IMR-90 (cell line): ENCODE measurements around the gene LBHD2. TPM values are rescaled to one million over a fixed set of nuclear protein-coding genes. Genes with fewer than 3 reads are reported as not detected.

Experiments
- ATAC-seq: fragments of 200-7000 bp; cut with Tn5 transposase; 2 replicates; pipeline ENCODE4 v1.9.1; 2020; ENCODE audit warnings: low read depth, mild to moderate bottlenecking, moderate library complexity
- BruUV-seq: library from RNA; stranded (reverse); fragments of 400-500 nt; replicated peaks from 2 replicates; lab custom pipeline; 2021; lab: Mats Ljungman, UMichigan
- CTCF ChIA-PET: fragments of 300-600 bp; formaldehyde crosslinking; extraction: SDS; loops from one replicate; lab custom pipeline; 2021; ENCODE audit warnings: antibody characterized with exemption; lab: Yijun Ruan, JAX
- POLR2A ChIA-PET: fragments of 300-600 bp; sonication (Branson Sonifier 250); formaldehyde crosslinking; loops from one replicate; lab custom pipeline; 2022; ENCODE audit warnings: antibody characterized with exemption; ENCODE audit not compliant: unreplicated experiment; lab: Charles Lee
- DNase-seq: peaks from one replicate; pipeline ENCODE4 v3.0.0; 2013
- H2AFZ ChIP-seq: replicated peaks from 2 replicates; pipeline ENCODE3; 2013; ENCODE audit warnings: low read length, mild to moderate bottlenecking; ENCODE audit not compliant: poor library complexity
- H2AK5ac ChIP-seq: 2 replicates; pipeline ENCODE4 v1.6.1; 2013; ENCODE audit warnings: low read depth, low read length, inconsistent platforms
- H2AK9ac ChIP-seq: replicated peaks from 2 replicates; pipeline ENCODE3; 2013; ENCODE audit warnings: mild to moderate bottlenecking, low read depth, low read length, moderate library complexity; ENCODE audit not compliant: poor library complexity
- H2BK120ac ChIP-seq: 2 replicates; pipeline ENCODE4 v1.6.1; 2013; ENCODE audit warnings: low read depth, low read length, inconsistent platforms
- H2BK15ac ChIP-seq: 3 replicates; pipeline ENCODE4 v1.6.1; 2013; ENCODE audit warnings: low read depth, low read length, inconsistent platforms
- H2BK20ac ChIP-seq: 2 replicates; pipeline ENCODE4 v1.6.1; 2013; ENCODE audit warnings: low read depth, mild to moderate bottlenecking, inconsistent platforms, low read length, moderate library complexity
- H2BK5ac ChIP-seq: 2 replicates; pipeline ENCODE4 v1.6.1; 2013; ENCODE audit warnings: mild to moderate bottlenecking, low read depth, low read length, inconsistent platforms; ENCODE audit not compliant: poor library complexity, severe bottlenecking
- H3K14ac ChIP-seq: replicated peaks from 2 replicates; pipeline ENCODE4 v1.6.1; 2013; ENCODE audit warnings: low read depth, low read length, inconsistent platforms
- H3K18ac ChIP-seq: 2 replicates; pipeline ENCODE4 v1.6.1; 2013; ENCODE audit warnings: low read depth, low read length, control low read depth
- H3K23ac ChIP-seq: 2 replicates; pipeline ENCODE4 v1.6.1; 2013; ENCODE audit warnings: low read depth, low read length, inconsistent platforms
- H3K27ac ChIP-seq: 2 replicates; pipeline ENCODE4 v1.5.1; 2013; ENCODE audit warnings: mild to moderate bottlenecking, control low read depth, low read length; ENCODE audit not compliant: insufficient read depth
- H3K27me3 ChIP-seq: 2 replicates; pipeline ENCODE4 v1.6.1; 2013; ENCODE audit warnings: low read length; ENCODE audit not compliant: control insufficient read depth, insufficient read depth
- H3K36me3 ChIP-seq: 2 replicates; pipeline ENCODE4 v1.6.1; 2013; ENCODE audit warnings: low read length, mixed read lengths; ENCODE audit not compliant: control insufficient read depth, insufficient read depth
- H3K4ac ChIP-seq: 2 replicates; pipeline ENCODE4 v1.6.1; 2013; ENCODE audit warnings: low read depth, low read length, inconsistent platforms
- H3K4me1 ChIP-seq: 2 replicates; pipeline ENCODE4 v1.6.1; 2013; ENCODE audit warnings: low read length, mixed read lengths; ENCODE audit not compliant: control insufficient read depth, insufficient read depth
- H3K4me2 ChIP-seq: 2 replicates; pipeline ENCODE4 v1.6.1; 2013; ENCODE audit warnings: low read depth, mild to moderate bottlenecking, control low read depth, low read length, moderate library complexity
- H3K4me3 ChIP-seq: 2 replicates; pipeline ENCODE4 v1.5.1; 2013; ENCODE audit warnings: low read depth, mild to moderate bottlenecking, control low read depth, low read length, moderate library complexity; ENCODE audit not compliant: insufficient read depth
- H3K56ac ChIP-seq: 2 replicates; pipeline ENCODE4 v1.6.1; 2013; ENCODE audit warnings: low read length, inconsistent platforms; ENCODE audit not compliant: insufficient read depth; ENCODE audit errors: extremely low read depth
- H3K79me1 ChIP-seq, 2 experiments: 2 replicates each; pipeline ENCODE4 v1.6.1; 2013; ENCODE audit warnings: low read length in 2 of 2, inconsistent platforms in 1 of 2, low read depth in 1 of 2
- H3K9ac ChIP-seq: 2 replicates; pipeline ENCODE4 v1.6.1; 2013; ENCODE audit warnings: low read depth, low read length, control low read depth
- H3K9me1 ChIP-seq: 2 replicates; pipeline ENCODE4 v1.6.1; 2013; ENCODE audit warnings: low read length, inconsistent platforms; ENCODE audit not compliant: insufficient read depth
- H3K9me3 ChIP-seq: 2 replicates; pipeline ENCODE4 v1.6.1; 2013; ENCODE audit warnings: low read length; ENCODE audit not compliant: control insufficient read depth, insufficient read depth
- H4K20me1 ChIP-seq: 2 replicates; pipeline ENCODE4 v1.6.1; 2013; ENCODE audit warnings: low read length, inconsistent platforms; ENCODE audit not compliant: insufficient read depth
- H4K5ac ChIP-seq: 2 replicates; pipeline ENCODE4 v1.6.1; 2013; ENCODE audit warnings: mild to moderate bottlenecking, low read depth, low read length, control low read depth
- H4K8ac ChIP-seq, 2 experiments: 2 replicates each; pipeline ENCODE4 v1.6.1; 2013; ENCODE audit warnings: low read depth in 2 of 2, low read length in 2 of 2, control low read depth in 1 of 2, inconsistent platforms in 1 of 2
- H4K91ac ChIP-seq: 2 replicates; pipeline ENCODE4 v1.6.1; 2013; ENCODE audit warnings: low read depth, low read length, inconsistent platforms; ENCODE audit not compliant: insufficient read depth
- BHLHE40 ChIP-seq: fragments of 150-350 bp; IDR thresholded peaks from 2 replicates; pipeline ENCODE4 v1.6.1; 2016; ENCODE audit warnings: mild to moderate bottlenecking, low read depth, low read length
- ELK1 ChIP-seq: fragments of 150-350 bp; IDR thresholded peaks from 2 replicates; pipeline ENCODE4 v1.6.1; 2016; ENCODE audit warnings: low read depth, mild to moderate bottlenecking, low read length, moderate library complexity, borderline replicate concordance
- FOS ChIP-seq: fragments of 150-350 bp; IDR thresholded peaks from 2 replicates; pipeline ENCODE4 v1.6.1; 2016; ENCODE audit warnings: low read depth, low read length
- MAZ ChIP-seq: IDR thresholded peaks from 2 replicates; pipeline ENCODE4 v1.6.1; 2012; ENCODE audit warnings: low read depth, mild to moderate bottlenecking, low read length, improper control_type of control experiment, moderate library complexity, borderline replicate concordance
- NFE2L2 ChIP-seq: fragments of 150-350 bp; IDR thresholded peaks from 2 replicates; pipeline ENCODE4 v1.6.1; 2016; ENCODE audit warnings: low read depth, mild to moderate bottlenecking, low read length
- SMC3 ChIP-seq: fragments of 150-350 bp; IDR thresholded peaks from 2 replicates; pipeline ENCODE4 v1.6.1; 2016; ENCODE audit warnings: low read depth, mild to moderate bottlenecking, antibody characterized with exemption, low read length, moderate library complexity
- WGBS, 2 experiments: methylation state at CpG; one replicate each; pipeline versions ENCODE4 v1.1.5 to v1.1.7; 2013; ENCODE audit warnings: missing lambda C conversion rate in 2 of 2; ENCODE audit not compliant: insufficient read length in 1 of 2; ENCODE audit errors: extremely low coverage in 2 of 2; 5-methylcytosine and 5-hydroxymethylcytosine counted together
- dilution Hi-C: fragments of 300-500 bp; cut with HindIII; formaldehyde crosslinking; loops from one replicate; pipeline ENCODE4 v1.14.3; 2018; ENCODE audit warnings: low sequenced_read_pairs; ENCODE audit not compliant: unreplicated experiment
- in situ Hi-C: fragments of 300-500 bp; cut with MboI; formaldehyde crosslinking; loops from 3 replicates; pipeline ENCODE4 v1.14.3; 2019; ENCODE audit warnings: low sequenced_read_pairs, inconsistent platforms, mixed read lengths
- intact Hi-C: fragments of 100-400 bp; cut with micrococcal nuclease; formaldehyde crosslinking; loops from 2 replicates; pipeline ENCODE4 v1.10.0; 2022
- polyA plus RNA-seq, 3 experiments: library from polyadenylated mRNA; depleted of rRNA; stranded (reverse); fragments of >200 nt; gene quantifications; 2 replicates each; pipeline ENCODE4 v1.2.3, GENCODE V29; 2012; ENCODE audit warnings: low replicate concordance in 1 of 3
- total RNA-seq: library from RNA; depleted of rRNA; stranded (reverse); fragments of >200 nt; gene quantifications from 2 replicates; pipeline ENCODE4 v1.2.3, GENCODE V29; 2012

The LBHD2 gene
- total and polyA plus RNA-seq, 2 of the 4 experiments (the other 2 are of a cell fraction): not detected

GRCh38 chr14:103130965-103131364, 47.0 kb downstream of the LBHD2 start:
- Histone ChIP-seq H2BK5ac (peak overlapping the region; percentile 12), H3K56ac (no peak overlapping the region), H3K27ac (peak overlapping the region; percentile 30; the same call in 1 of the 2 replicates), H3K4me2 (no peak overlapping the region), H3K4me1 (peaks cover 14% of the 10 kb centered on the region), H2BK15ac (peak overlapping the region; percentile 16; the same call in 1 of the 3 replicates), H3K27me3 (peaks cover 6% of the 10 kb centered on the region; the same call in 1 of the 2 replicates), H3K9ac (no peak overlapping the region), H3K9me3 (no peaks in the 10 kb centered on the region), H2AK9ac (peak overlapping the region; percentile 86), H4K20me1 (peaks cover 3% of the 10 kb centered on the region; the same call in 1 of the 2 replicates), H3K23ac (no peak overlapping the region), H4K91ac (peak overlapping the region; percentile 70), H3K9me1 (peaks cover 9% of the 10 kb centered on the region), H2BK20ac (peak overlapping the region; percentile 53; the same call in 1 of the 2 replicates), H2AFZ (peak overlapping the region; percentile 65), H3K36me3 (no peaks in the 10 kb centered on the region), H2AK5ac (peak overlapping the region; percentile 76), H3K4me3 (no peak overlapping the region), H3K14ac (peak overlapping the region; percentile 42; the same call in 1 of the 2 replicates), H3K79me1 (no peaks in the 10 kb centered on the region; a peak in 1 of 4 replicates), H3K18ac (peak overlapping the region; percentile 5; the same call in 1 of the 2 replicates), H2BK120ac (peak overlapping the region; percentile 73; the same call in 1 of the 2 replicates), H4K5ac (no peak overlapping the region), H3K4ac (peak overlapping the region; percentile 75), H4K8ac (peak overlapping the region in 1 of 2 experiments; percentile 70; a peak in 2 of 4 replicates)
- intact Hi-C loops (no loop called here), in situ Hi-C loops (no loop called here), dilution Hi-C loops (no loop called here)
- DNase-seq (peak; percentile 90), ATAC-seq (peak; percentile 82)
- WGBS, 2 experiments: no CpG with 5 or more reads among the region's 8 CpGs
- POLR2A ChIA-PET: interaction anchor here (0.5 kb wide), 1 partner anchor 170 kb away, joined by 5 read pairs; no protein-coding TSS in a partner anchor
- no TSS peak for BruUV-seq
- TF ChIP-seq ELK1: no peak
- no peak for TF ChIP-seq SMC3
- peak; percentile 82; the same call in 1 of the 2 replicates for TF ChIP-seq MAZ
- TF ChIP-seq FOS: no peak
- no peak for TF ChIP-seq NFE2L2
- no peak for TF ChIP-seq BHLHE40
- CTCF ChIA-PET: interaction anchor here (1.0 to 1.5 kb wide), 2 partner anchors 12 to 26 kb away, joined by 3 to 6 read pairs; no protein-coding TSS in a partner anchor
